HG03064 (cell line): ENCODE results near the gene ATP2A2.

Source experiments
- ATAC-seq: cut with Tn5 transposase; IDR thresholded peaks from one replicate; pipeline ENCODE4 v1.9.1; 2021; ENCODE audit warnings: low read depth; ENCODE audit not compliant: unreplicated experiment

ATP2A2 gene

DNA sequence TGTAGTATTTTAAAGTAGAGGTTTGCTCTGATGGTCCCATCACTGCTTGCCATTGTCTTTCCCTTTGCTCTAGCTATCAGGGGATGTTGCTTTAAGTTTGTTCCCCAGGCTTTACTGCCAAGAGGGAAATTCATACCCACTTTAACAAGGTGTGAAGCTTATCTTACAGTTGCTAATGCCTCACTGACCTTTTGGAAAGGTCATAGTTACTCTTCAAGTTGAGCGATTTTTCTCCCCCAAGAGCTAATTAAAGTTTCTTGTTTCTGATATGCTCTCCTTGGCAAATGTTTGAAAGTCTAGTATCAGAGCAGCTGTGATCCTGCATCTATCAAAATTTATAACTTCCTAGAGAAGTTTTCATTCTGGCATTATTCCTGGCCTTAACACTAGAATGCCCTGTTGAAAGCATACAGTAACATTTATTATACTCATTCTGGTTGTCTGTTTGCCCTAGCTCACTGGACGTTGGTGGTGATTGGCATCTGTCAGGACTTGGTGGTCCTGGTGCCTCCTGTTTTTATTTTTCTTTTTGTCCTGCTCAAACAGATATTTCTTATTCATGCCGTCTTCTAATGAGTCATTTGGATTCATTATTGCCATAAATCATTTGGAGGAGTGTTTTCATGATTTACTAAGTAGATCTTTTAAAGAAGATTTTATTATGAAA is 8.1 kb downstream of the ATP2A2 start:
- ATAC-seq: no peak

DNA sequence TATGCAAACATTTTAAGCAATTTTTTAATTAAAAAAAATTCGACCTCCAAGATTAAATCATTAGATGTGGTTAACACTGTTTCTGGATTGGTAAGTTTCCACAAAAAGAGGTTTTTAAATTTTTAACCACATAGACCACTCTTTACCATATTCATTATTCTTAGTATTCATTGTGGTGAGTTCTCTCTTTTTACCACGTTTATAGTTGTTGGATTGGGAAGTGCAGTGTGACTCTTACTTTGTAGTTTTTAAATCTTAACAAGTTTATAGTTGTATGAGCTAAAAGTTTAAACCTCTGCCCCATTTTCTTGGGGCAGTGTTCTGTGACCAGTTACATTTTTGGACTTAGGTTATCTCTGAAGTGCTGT is 8.6 kb downstream of the ATP2A2 start:
- ATAC-seq: no peak

DNA sequence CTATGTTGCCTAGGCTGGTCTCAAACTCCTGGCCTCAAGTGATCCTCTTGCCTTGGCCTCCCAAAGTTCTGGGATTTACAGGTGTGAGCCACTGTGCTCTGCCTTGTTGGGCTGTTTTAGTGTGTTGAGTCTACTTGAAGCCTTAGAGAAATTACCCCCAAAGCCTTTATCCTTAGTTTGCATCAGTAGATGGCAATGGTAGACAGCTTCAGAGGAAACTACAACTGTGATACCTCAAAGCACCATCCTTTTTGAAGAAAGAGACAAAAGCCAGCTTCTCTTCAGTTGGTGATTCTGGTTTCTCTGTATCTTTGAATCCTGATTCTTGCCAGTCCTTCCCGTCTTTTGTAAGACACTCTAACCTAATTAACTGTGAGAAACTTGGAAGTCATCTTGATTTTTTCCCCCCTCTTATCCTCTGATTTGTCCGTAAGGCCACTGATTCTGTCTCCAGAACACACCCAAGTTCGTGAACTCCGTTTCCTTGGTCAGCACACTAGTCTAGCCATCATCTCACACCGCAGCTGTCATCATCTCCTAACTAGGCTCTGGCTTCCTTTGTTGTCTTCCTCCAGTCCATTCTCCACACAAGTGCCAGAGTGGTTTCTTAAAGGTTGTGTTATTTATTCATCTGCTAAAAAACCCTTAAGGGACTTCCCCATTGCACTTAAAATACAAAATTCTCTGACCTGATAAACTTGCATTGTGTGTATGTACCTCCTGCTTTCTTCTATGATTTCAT is 20.2 kb downstream of the ATP2A2 start:
- ATAC-seq: no peak

DNA sequence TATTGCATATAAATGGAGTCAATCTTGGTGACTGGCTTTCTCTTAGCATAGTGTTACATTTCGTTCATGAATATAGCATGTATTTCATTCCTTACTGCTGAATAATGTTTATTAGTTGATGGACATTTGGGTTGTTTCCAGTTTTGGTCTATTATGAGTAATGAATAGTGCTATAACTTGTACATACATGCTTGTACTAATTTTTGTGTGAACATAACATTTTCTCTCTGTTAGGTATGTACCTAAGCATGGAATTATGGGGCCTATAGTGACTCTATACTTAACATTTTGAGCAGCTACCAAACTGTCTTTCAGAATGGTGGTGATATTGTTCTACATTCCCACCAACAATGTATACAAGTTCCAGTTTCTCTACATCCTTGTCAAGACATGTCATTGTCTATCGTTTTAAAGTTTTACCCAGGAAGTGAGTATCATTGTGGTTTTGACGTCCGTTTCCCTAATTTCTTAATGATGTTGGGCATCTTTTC is 23.1 kb downstream of the ATP2A2 start:
- no peak for ATAC-seq

DNA sequence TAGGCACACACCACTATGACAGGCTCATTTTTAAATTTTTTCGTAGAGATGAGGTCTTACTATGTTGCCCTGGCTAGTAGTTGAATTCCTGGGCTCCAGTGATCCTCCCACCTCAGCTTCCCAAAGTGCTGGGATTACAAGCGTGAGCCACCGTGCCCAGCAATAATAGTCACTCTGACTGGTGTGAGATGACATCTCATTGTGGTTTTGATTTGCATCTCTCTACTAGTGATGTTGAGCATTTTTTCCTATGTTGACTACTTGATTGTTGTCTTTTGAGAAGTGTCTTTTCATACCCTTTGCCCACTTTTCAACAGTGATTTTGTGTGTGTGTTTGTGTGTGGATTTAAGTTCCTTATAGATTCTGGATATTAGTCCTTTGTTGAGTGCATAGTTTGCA is 26.3 kb downstream of the ATP2A2 start:
- no peak for ATAC-seq

DNA sequence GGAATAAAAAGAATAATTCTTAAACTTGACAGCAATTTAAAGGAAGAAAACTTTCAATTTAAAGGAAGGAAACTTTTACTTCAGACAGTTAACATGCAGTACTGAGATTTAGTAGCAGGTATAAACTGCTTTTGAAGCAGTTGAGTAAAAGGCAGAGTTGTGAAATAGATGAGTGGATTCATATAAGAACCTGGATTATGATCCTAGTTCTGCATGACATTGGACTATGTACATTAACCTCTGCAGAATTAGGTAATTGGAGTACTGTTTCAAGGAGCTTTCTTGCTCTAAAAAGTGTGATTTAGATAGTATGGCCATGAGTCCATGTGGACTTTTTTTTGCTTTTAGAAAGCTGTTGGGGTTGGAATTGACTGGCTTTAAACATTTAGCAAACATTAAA is 29.7 kb downstream of the ATP2A2 start:
- no peak for ATAC-seq

DNA sequence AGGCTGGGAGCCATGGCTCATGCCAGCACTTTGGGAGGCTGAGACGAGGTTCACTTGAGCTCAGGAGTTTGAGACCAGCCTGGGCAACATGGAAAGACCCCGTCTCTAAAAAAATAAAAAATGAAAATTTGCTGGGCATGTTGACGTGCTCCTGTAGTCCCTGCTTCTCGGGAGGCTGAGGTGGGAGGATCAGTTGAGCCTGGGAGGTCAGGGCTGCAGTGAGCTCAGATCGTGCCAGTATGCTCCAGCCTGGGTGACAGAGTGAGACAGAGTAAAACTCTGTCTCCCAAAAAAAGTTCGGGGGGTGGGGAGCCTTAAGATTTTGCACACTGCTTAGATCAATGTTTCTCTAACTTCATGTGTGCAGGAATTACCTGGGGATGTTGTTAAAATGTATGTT is 30.9 kb downstream of the ATP2A2 start:
- ATAC-seq: no peak

DNA sequence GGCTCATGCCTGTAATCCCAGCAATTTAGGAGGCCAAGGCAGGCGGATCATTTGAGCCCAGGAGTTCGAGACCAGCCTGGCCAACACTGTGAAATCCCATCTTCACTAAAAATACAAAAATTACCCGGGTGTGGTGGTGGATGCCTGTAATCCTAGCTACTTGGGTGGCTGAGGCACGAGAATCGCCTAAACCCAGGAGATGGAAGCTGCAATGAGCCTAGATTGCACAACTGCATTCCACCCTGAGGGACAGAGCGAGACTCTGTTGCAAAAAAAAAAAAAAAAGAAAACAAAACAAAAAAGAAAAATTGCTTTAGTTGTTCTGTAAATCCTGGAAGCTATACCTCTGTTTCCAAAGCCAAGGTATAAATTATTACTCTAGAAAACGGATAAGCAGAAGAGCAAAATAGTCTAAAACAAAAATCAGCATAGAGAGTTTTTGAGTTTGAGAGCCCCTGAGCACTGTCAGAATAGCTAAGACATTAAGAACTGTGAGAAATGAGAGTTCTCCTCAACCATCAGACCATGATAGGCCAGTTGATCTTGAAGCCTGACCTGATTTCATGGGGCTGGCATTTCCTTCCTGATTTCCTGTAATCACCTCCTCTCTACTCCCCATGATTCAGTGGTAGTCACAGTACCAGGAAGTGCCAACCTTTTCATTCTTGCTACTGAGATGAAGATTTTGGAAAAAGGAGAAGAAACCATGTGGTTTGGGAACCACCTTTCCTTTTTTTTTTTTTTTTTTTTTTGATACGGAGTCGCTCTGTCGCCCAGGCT is 31.7 kb downstream of the ATP2A2 start:
- ATAC-seq: no peak

DNA sequence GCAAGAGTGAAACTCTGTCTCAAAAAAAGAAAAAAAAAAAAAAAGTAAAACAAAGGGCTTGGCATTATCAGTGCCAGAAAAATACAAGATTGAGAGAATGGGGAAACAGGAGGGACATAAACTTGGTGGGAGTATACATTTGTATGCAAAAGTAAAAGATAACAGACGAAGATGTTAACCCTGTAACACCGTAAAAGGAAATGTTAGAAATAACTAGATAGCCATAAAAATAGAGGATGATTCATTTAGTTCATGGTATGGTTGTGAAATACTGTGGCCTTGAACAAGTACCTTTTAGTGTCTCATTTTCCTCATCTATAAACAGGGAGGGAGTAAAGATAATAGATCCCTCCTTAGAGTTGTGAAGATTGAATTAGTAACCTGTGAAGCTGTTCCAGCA is 33.3 kb downstream of the ATP2A2 start:
- ATAC-seq: no peak

DNA sequence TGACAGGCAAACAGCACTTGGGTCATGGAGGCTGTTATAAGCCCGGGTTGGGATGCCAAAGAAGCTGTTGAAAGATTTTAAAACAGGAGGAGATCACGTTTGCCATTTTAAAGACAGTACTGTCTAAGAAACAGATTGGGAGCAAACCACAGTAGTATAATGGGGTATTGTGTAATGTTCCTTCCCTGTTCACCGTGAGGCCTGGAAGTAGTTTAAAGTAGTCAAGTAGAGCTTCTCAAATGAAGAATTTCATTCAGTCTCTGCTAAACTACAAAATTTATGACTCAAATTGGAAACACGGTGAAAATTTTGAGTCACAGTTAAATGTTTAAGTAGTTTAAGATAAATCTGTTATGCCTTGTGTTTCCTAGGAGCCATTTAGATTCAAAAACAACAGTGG is 35.8 kb downstream of the ATP2A2 start:
- ATAC-seq: no peak

DNA sequence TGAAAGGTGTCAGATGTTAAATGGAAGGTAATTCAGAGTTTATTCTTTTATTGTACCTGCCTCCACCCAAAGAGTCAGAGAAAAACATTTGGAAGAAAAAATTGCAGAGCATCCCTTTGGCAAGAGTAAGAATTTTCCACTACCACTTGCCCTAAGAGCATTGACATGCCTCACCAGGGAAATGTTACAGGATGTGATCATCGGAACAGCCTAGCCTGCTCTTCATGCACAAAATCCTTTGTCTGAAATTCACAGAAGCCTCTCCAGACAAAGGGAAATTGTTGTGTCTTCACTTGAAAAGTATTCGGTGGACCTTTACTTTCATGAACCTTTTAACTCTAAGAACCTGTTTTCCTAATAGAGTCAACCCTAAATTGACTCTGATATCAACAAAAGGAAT is 36.9 kb downstream of the ATP2A2 start:
- no peak for ATAC-seq

DNA sequence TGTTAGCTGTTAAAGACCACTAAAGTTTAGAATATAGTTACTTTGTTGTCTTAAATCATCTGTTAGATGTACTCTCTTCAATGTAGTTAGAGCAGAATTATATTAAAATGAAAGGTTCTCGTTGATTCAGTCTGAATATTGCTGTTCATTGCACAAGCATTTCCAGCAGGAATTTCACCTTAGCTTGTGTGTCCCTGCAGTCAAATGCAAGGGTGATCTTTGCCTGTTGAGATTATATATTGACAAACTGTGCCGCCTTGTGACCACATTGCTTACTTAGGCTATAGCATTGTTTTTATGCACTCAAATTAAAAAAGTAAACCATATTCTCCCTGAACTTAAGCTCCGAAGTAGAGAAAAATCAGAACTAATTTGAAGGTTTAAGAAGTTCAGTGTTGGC is 39.5 kb downstream of the ATP2A2 start:
- ATAC-seq: no peak

DNA sequence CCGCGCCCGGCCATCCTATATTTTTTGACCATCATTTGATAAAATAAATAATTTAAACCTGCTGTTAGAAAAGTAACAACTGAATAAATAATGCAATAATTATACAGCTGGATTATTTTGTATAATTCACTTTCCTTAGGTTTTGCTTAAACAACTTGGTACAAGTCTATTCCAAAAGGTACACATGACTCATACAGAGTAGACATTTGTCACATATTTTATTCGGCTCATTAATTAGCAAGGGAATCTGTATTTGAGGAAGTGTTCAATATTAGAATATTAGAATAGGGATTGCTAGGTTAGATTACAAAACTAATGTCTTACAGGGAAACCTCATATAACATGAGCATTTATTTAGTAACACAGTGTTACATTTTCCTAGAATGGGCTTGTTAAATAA is 48.7 kb downstream of the ATP2A2 start:
- no peak for ATAC-seq

DNA sequence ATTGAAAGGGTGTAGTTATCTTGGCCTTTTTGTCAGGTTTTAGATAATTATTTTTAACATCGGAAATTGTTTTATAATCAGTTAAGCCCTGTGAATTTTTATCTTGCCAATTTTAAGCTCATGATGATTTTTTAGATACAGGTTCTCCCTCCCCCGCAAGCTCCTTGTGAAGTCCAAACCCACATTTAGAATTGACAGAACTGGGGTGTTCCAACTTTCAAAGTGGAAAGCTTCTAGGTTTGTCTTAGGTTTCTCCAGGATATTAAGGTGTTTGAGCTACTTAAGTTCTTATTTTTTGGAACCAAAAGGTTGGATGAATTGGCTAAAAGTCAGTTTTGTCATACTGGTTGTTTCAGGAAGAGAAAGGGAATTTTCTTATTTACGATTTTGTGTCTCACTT is 49.1 kb downstream of the ATP2A2 start:
- ATAC-seq: no peak

DNA sequence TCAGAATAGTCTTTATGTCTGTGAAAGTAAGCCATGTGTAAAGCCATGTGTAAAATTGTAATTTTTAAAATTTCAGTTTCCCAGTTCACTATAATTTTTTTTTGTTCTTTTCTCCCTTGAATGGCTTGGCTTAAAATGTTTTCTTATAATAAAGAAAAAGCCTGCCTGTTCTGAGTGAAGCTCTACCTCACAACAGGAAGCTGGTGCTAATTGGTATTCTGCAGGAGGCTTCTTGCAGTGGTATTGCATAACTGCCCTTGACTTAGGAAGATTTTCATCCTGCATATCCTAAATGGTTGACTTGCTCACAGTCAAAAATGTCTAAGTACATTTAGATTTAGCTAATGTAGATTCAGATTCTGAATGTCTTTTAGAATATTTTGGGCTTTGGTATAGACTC is 49.5 kb downstream of the ATP2A2 start:
- ATAC-seq: no peak

DNA sequence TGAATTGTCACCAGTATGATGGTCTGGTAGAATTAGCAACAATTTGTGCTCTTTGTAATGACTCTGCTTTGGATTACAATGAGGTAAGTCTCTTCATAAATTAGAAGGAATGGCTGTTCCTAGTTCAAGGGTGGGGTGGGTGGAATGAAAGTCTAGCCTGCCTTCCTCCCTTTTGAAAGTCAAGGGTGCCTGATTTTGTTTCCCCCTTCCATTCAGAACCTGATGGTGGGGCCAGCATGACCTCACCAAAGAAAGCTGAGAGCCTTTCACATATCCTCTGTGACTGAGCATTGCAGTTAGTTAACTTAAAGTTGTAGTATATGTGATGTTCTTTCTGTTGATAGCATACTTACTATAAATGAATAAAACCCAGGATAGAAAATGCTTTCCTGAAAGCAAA is 52.2 kb downstream of the ATP2A2 start:
- ATAC-seq: no peak

DNA sequence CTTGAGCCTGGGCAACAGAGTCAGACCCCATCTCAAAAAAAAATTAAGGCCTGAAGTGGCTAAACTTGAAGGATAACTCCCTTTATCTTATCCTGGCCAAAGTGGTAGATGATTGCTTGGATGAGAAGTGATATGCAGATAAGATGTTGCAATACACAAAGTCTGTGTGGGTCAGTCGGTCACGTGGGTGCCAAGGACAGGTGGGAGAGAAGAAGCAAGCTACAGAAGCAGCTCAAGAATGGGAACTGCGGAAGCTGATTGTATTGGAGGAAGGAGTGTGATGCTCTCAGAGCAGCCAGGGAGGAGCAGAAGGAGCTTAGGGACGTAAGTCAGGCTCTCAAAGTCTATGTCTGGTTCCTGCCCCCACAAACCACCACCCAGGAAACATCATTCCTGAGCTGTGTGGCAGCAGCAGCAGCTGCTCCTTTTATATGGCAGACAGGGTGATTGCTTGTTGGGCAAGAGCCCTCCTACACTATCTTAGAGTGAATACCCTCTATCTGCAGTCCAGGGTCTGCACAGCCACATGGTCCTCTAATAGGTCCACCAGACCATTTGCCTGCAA is 54.5 kb downstream of the ATP2A2 start:
- no peak for ATAC-seq

DNA sequence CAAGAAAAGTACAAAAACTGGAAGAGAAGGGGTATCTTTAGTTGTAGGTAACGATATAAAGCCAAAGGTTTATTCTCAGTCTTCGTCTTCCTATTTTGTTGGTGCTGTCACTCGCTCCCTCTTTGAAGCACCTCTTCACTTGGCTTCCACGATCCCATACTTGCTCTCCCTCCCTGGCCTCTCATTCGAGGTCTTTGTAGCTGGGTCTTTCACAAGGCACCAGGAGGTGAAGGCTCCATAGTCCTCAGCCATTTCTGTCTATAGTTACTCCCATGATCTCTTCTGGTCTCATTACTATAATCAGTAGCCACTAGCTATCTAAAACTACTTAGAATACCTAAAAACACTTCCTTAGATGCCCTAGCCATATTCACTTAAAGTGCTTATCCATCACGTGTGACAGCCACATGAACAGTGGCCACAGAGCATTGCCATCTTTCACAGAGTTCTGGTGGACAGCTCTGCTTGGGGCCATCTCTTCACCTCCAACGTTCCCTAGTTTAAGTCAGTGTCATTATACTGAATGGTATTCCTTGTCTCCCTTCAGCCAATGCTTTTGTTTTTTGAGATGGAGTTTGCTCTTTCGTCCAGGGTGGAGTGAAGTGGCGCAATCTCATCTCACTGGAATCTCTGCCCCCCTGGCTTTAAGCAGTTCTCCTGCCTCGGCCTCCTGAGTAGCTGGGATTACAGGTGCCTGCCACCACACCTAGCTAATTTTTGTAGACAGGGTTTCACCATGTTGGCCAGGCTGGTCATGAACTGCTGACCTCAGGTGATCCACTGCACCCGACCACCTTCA is 57.1 kb downstream of the ATP2A2 start:
- no peak for ATAC-seq

DNA sequence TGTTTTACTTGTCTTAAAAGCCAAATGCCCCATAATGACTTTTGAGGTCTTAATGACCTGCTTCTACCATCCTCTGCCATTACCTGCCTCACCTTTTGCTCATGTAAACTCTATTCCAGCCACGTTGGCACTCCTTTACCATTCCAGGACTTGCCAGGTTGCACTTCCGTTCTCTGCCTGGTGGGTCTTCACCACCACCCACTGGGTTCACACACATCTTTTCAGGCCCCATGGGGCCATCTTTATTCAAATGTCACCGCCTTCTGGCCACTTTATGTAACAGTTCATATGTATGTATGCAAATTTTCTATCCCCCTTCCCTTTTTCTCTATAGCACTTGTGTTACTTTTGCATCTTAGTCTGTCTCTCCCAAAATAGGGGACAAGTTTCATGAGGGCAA is 57.7 kb downstream of the ATP2A2 start:
- no peak for ATAC-seq

DNA sequence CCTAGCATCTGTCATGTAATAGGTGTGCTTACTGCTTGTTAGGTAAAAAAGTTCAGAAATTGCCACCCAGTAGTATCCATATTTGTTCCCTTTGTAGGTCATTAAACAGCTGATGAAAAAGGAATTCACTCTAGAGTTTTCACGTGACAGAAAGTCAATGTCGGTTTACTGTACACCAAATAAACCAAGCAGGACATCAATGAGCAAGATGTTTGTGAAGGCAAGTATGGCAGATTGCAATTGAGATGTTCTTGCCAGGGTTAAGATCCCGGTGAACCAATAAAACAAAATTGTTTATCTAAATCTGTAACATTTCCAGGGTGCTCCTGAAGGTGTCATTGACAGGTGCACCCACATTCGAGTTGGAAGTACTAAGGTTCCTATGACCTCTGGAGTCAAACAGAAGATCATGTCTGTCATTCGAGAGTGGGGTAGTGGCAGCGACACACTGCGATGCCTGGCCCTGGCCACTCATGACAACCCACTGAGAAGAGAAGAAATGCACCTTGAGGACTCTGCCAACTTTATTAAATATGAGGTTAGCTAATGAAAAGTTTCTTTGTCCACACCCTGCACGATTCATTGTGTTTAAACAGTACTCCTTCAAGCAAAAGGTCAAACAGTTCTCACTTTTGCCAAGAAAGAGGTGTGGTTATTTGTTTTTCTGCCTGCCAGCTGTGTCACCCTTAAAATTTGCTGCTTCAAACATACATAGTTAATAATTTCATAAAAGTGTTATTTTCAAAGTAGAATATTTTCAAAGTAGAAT is 58.3 kb downstream of the ATP2A2 start:
- ATAC-seq: no peak
